IPS-20b (cell line): Measurements from ENCODE around the gene CYTH1.
A peak's percentile ranks its signal among the peaks of the same experiment; 100 is the strongest.
"Not testable (repeated sequence)": the region's sequence is repeated elsewhere in the genome, so short reads cannot be mapped to it uniquely, and the experiment has no call there.

Source experiments
- H3K27ac ChIP-seq: one replicate; pipeline ENCODE4 v1.5.1; 2013; ENCODE audit warnings: low read length
- H3K27me3 ChIP-seq: 2 replicates; pipeline ENCODE4 v1.6.1; 2013; ENCODE audit warnings: mild to moderate bottlenecking, low read length, inconsistent platforms; ENCODE audit not compliant: insufficient read depth
- H3K36me3 ChIP-seq: 2 replicates; pipeline ENCODE4 v1.6.1; 2013; ENCODE audit warnings: low read depth, mild to moderate bottlenecking, inconsistent platforms, low read length, moderate library complexity; ENCODE audit not compliant: insufficient read depth
- H3K4me1 ChIP-seq: 2 replicates; pipeline ENCODE4 v1.6.1; 2013; ENCODE audit warnings: mild to moderate bottlenecking, control low read depth, inconsistent platforms, low read length, moderate library complexity; ENCODE audit not compliant: insufficient read depth
- H3K4me3 ChIP-seq: 2 replicates; pipeline ENCODE4 v1.5.1; 2013; ENCODE audit warnings: mild to moderate bottlenecking, low read length, inconsistent platforms
- H3K9ac ChIP-seq: 2 replicates; pipeline ENCODE4 v1.6.1; 2013; ENCODE audit warnings: low read depth, mild to moderate bottlenecking, inconsistent platforms, low read length, moderate library complexity
- H3K9me3 ChIP-seq: 2 replicates; pipeline ENCODE4 v1.6.1; 2013; ENCODE audit warnings: mild to moderate bottlenecking, low read depth, low read length, inconsistent platforms; ENCODE audit not compliant: insufficient read depth

CYTH1 gene

DNA sequence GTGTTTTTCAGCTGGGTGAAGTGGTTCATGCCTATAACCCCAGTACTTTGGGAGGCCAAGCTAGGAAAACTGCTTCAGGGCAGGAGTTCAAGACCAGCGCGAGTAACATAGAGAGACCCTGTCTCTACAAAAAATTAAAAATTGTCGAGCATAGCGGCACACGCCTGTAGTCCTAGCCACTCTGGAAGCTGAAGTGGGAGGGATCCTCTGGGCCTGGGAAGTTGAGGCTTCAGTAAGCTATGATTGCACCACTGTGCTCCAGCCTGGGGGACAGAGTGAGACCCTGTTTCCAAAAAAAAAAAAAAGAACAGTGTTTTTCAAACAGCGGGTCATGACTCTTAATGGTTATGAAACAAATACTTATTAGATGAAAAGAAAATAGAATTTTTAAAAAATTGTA is 2.3 kb upstream of the CYTH1 start:
- Histone ChIP-seq H3K4me3 (no peak overlapping the region), H3K9ac (no peak overlapping the region), H3K27me3 (peaks cover 4% of the 10 kb centered on the region; the same call in 1 of the 2 replicates), H3K36me3 (no peaks in the 10 kb centered on the region), H3K27ac (no peak overlapping the region), H3K4me1 (no peaks in the 10 kb centered on the region), H3K9me3 (no peaks in the 10 kb centered on the region)

DNA sequence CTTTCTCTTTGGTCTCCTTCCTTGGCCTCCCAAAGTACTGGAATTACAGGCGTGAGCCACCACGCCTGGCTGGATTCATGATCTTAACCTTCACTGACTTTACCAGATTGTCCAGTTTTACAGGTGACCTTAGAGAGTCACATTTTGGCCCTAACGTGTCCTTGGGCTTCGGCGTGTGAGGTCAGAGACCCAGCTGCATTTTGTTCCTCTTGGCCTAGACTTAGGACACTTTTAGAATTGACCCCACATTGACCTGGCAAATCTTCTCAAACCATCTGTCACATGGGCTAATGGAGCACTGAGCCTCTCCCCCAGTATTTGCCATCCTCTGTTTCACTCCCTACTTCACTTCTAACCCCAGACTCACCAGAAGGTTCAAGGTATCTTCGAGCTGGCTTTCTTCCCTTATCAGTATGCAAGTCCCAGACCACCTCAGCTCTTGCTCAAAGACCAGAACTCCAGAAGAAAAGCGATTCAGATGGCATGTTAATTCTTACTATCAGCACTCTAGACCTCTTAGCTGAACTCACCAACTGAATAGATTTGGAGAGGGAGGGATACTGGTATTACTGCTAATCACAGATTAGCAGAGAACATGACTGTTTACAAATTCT is 1.7 kb upstream of the CYTH1 start:
- Histone ChIP-seq H3K9me3 (no peaks in the 10 kb centered on the region), H3K9ac (no peak overlapping the region), H3K27ac (no peak overlapping the region), H3K27me3 (peaks cover 4% of the 10 kb centered on the region; the same call in 1 of the 2 replicates), H3K4me3 (no peak overlapping the region), H3K4me1 (no peaks in the 10 kb centered on the region), H3K36me3 (no peaks in the 10 kb centered on the region)

DNA sequence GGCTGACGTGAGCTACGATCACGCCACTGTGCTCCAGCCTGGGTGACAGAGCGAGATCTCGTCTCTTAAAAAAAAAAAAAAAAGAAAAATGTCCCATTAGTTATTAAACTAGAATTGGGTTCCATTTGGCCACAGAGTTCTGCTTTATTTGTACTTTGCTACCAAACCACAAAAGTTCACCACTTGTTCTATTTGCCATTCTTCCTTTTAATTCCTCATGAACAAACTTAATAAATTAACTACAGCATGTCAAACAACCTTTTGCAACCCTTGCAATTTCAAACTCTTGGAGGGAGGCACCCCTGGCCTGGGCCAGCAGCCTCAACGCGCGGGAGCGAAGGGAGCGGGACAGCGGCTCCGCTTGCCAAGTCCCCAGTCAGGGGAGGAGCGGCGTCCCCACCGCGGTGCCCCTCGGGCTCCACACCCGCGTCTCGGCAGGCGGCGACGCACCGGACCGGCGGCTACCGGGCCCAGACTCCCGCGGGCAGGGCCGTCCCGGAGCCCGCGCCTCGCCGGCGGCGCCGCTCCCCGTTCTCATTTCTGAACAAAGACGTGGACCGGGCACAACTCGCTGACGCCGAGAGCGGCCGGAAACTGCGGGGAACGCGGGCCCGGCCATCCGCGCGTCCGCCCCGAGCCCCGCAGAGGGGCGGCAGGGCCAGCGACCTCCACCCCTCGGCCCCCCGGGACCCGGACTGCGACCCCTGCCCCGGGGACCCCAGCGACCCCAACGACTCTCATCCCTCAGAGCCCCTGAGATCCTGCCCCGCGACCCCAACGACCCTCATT is 775 bp downstream of the CYTH1 start:
- no peaks in the 10 kb centered on the region for H3K9me3 ChIP-seq
- H3K9ac ChIP-seq, result peak overlapping the region; percentile 27; the same call in 1 of the 2 replicates
- peaks cover 4% of the 10 kb centered on the region; the same call in 1 of the 2 replicates for H3K27me3 ChIP-seq
- no peak overlapping the region for H3K27ac ChIP-seq
- H3K36me3 ChIP-seq, result no peaks in the 10 kb centered on the region
- no peaks in the 10 kb centered on the region for H3K4me1 ChIP-seq
- peak overlapping the region; percentile 67 for H3K4me3 ChIP-seq

DNA sequence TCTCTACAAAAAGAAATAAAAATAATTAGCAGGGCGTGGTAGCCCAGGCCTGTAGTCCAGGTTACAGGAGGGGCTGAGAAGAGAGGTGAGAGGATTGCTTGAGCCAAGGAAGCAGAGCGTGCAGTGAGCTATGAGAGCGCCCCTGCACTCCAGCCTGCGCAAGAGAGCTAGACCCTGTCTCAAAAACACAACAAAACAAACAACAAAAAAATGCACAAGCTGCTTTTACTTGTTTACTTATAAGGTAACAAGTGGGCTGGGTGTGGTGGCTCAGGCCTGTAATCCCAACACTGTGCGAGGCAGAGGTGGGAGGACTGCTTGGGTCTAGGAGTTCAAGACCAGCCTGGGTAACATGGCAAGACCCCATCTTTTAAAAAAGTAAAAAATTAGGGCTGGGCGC is 1.7 kb downstream of the CYTH1 start:
- no peaks in the 10 kb centered on the region for H3K4me1 ChIP-seq
- H3K27ac ChIP-seq, result no peak overlapping the region
- H3K36me3 ChIP-seq, result no peaks in the 10 kb centered on the region
- H3K27me3 ChIP-seq, result peaks cover 4% of the 10 kb centered on the region; the same call in 1 of the 2 replicates
- no peak overlapping the region for H3K4me3 ChIP-seq
- no peaks in the 10 kb centered on the region for H3K9me3 ChIP-seq
- H3K9ac ChIP-seq, result no peak overlapping the region

DNA sequence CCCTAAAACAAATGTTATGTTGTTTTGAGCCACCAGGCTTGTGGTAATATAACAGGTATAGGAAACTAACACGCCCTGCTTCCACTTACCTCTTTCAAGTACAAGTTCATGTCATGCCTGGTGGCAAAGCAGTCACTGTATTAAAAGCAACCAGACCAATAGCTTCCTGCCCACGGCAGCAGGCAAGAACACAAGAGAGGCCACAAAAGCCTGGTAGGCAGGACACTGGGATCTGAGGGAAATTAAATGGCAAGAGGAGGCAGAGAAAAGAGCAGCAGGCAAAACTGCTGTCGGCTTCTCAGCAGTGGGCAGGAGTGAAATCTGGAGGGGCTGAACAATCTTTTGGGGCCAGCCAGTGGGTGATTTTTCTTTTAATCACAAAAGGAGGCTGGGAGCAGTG is 2.2 kb downstream of the CYTH1 start:
- Histone ChIP-seq H3K27me3 (peaks cover 4% of the 10 kb centered on the region; the same call in 1 of the 2 replicates), H3K4me3 (no peak overlapping the region), H3K4me1 (no peaks in the 10 kb centered on the region), H3K9ac (no peak overlapping the region), H3K9me3 (no peaks in the 10 kb centered on the region), H3K36me3 (no peaks in the 10 kb centered on the region), H3K27ac (no peak overlapping the region)

DNA sequence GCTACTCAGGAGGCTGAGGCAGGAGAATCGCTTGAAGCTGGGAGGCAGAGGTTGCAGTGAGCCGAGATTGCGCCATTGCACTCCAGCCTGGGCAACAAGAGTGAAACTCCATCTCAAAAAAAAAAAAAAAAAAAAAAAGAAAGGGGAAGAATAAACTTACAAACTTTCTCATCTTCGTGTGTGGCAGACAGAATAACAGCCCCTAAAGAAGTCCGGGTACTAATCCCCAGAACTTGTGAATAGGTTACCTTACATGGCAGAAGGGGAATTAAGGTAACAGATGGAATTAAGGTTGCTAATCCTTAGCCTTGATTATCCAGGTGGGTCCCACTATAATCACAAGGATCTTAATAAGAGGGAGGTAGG is 2.8 kb downstream of the CYTH1 start:
- not testable (repeated sequence) for H3K4me3 ChIP-seq, H3K27me3 ChIP-seq, H3K9me3 ChIP-seq, H3K4me1 ChIP-seq, H3K9ac ChIP-seq, H3K36me3 ChIP-seq, H3K27ac ChIP-seq

DNA sequence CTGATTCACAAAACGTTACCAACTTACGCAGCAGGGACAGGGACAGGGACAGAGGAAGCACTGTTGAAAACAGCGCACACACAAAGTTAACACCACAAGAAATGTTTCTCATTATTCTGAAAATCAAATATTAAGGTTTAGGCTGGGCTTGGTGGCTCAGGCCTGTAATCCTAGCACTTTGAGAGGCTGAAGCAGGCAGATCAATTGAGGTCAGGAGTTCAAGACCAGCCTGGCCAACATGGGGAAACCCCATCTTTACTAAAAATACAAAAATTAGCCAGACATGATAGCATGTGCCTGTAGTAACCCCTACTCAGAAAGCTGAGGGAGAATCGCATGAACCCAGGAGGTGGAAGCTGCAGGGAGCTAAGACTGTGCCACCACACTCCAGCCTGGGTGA is 4.2 kb downstream of the CYTH1 start:
- Histone ChIP-seq H3K4me1 (no peaks in the 10 kb centered on the region), H3K36me3 (no peaks in the 10 kb centered on the region), H3K9me3 (no peaks in the 10 kb centered on the region), H3K4me3 (no peak overlapping the region), H3K27me3 (peaks cover 4% of the 10 kb centered on the region; the same call in 1 of the 2 replicates), H3K27ac (no peak overlapping the region), H3K9ac (no peak overlapping the region)

DNA sequence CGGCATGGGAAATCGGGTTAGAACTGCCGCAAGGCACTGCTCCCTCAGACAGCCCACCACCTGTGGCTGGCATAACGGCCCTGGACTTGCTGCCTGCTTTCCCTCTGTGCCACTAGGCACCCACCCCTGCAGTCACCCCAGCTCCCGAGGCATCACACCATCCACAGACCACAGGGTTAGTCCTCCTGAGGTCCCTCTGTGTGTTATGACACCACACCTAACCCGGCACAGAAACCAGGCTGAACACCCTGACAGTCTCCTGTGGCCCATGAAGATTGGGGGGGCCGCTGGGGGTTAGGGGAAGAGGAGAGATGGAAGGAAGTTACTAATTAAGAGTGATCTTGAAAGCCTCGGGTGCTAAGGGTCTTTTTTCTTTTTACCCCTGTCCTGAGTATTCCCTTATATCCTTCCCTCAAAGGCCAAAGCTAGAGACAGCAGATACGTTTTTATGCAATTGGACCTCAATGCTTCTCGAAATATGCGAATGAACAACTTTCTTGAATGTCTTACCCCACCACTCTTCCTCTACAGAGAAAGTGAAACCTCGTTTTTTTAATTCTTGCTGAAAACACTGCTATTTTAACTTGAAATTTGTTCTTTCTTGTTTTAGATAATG is 7.0 kb downstream of the CYTH1 start:
- Histone ChIP-seq H3K27ac (no peak overlapping the region), H3K9me3 (no peaks in the 10 kb centered on the region), H3K4me3 (no peak overlapping the region), H3K9ac (no peak overlapping the region), H3K4me1 (no peaks in the 10 kb centered on the region), H3K27me3 (no peaks in the 10 kb centered on the region), H3K36me3 (no peaks in the 10 kb centered on the region)

DNA sequence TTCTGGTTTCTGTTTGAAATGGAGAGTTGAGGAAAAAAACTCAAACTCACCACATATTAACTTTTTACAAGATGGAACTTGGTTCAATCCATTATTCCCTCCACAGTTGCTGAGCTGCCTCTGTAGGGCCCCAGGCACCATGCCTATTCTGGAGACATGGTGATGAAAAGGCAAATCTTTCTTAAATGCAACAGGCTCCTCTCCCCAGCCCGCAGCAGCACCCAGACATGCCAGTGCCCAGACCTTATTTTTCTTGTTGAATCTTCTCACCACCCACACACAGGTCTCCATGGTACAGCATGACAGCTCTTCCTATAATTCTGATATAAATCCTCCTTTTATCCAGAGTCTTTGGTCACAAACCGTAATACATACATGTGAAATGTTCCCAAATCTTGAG is 7.6 kb downstream of the CYTH1 start:
- H3K9me3 ChIP-seq, result no peaks in the 10 kb centered on the region
- H3K27ac ChIP-seq, result no peak overlapping the region
- no peak overlapping the region for H3K9ac ChIP-seq
- H3K36me3 ChIP-seq, result no peaks in the 10 kb centered on the region
- H3K4me3 ChIP-seq, result no peak overlapping the region
- no peaks in the 10 kb centered on the region for H3K27me3 ChIP-seq
- no peaks in the 10 kb centered on the region for H3K4me1 ChIP-seq

DNA sequence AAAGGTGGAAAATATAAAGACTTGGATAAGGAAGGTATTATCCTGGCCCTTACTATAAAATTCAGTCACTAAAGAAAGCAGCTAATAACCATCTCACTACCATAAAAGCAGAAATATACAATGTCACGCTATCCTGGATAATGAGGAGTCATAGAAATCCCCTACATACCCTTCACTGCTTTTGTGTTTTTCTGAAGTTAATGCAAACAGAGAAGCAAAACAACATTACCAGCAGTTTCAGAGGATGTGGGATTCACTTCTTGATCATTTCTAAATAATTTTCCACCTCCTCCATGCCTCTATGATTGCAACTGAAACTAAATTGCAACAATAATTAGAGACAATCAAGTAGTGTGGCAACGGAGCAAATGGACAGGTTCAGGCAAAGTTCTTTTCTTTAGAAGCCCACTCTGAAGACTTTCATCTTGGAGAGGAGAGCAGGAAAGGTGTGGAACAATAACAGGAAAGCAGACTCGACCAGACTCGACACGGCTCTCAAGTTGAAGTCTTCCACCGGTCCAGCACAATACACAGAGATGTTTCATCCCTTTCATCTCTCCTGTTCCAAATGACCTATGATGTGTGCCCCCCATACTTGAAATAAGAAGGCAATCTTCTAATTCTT is 10.2 kb downstream of the CYTH1 start:
- Histone ChIP-seq H3K9ac (no peak overlapping the region), H3K4me1 (no peaks in the 10 kb centered on the region), H3K27me3 (no peaks in the 10 kb centered on the region), H3K9me3 (no peaks in the 10 kb centered on the region), H3K4me3 (no peak overlapping the region), H3K36me3 (no peaks in the 10 kb centered on the region), H3K27ac (no peak overlapping the region)

DNA sequence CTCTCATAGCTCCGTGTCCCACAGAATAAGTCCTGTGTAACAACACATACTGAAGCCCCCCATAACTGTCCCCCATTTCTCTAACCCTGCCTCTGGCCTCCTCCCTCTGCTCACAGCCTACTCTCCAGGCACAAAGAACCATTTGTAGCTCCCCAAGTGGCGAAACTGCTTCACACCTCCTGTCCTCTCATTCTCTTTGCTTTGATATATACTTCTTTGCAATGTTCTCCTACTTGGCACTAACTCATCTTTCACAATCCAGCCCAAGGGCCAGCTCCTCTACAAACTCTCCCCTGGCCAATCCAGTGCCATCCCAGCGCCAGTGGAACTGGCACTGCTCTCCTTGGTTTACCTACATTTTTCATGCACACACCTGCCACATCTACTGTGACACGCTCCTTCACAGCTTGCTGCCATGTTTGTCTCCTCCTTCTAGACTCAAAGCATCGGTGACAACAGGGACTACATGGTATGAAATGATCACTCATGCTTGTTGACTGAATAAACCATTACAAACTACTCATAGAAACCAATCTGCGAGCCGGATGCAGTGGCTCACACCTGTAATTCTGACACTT is 12.8 kb downstream of the CYTH1 start:
- no peaks in the 10 kb centered on the region for H3K9me3 ChIP-seq
- no peaks in the 10 kb centered on the region for H3K4me1 ChIP-seq
- no peaks in the 10 kb centered on the region for H3K27me3 ChIP-seq
- H3K9ac ChIP-seq, result no peak overlapping the region
- H3K4me3 ChIP-seq, result no peak overlapping the region
- H3K27ac ChIP-seq, result no peak overlapping the region
- no peaks in the 10 kb centered on the region for H3K36me3 ChIP-seq
